HG03060 (cell line): ENCODE results near the gene UBL5.
"Not testable (repeated sequence)": the region's sequence is repeated elsewhere in the genome, so short reads cannot be mapped to it uniquely, and the experiment has no call there.

ENCODE experiments used
- ATAC-seq: cut with Tn5 transposase; IDR thresholded peaks from one replicate; pipeline ENCODE4 v1.9.1; 2021; ENCODE audit warnings: low read depth, moderate number of reproducible peaks; ENCODE audit not compliant: unreplicated experiment

The UBL5 gene

GRCh38 chr19:9827289-9828238 is at the start of gene UBL5:
Gene UBL5, plus strand, starts transcription at chr19:9827918. Its CDS starts 420 bp downstream, at chr19:9828338.
- ATAC-seq = peak; percentile 73

GRCh38 chr19:9782338-9782737 is 45.4 kb upstream of the UBL5 start:
- no peak for ATAC-seq

- ATAC-seq = not testable (repeated sequence)
These were observed 43.6 kb upstream of the UBL5 start for GRCh38 chr19:9784163-9784496.

GRCh38 chr19:9785367-9786331 is 42.1 kb upstream of the UBL5 start:
- ATAC-seq = no peak

- no peak for ATAC-seq
These were observed 41.4 kb upstream of the UBL5 start for GRCh38 chr19:9786342-9786741.

GRCh38 chr19:9786819-9787218 is 40.9 kb upstream of the UBL5 start:
- no peak for ATAC-seq

GRCh38 chr19:9788604-9789003 is 39.1 kb upstream of the UBL5 start:
- ATAC-seq = not testable (repeated sequence)

GRCh38 chr19:9789066-9789465 is 38.7 kb upstream of the UBL5 start:
- ATAC-seq = no peak

GRCh38 chr19:9789579-9789978 is 38.1 kb upstream of the UBL5 start:
- not testable (repeated sequence) for ATAC-seq

- not testable (repeated sequence) for ATAC-seq
These were observed 36.7 kb upstream of the UBL5 start for GRCh38 chr19:9791073-9791367.

- ATAC-seq = no peak
These were observed 36.0 kb upstream of the UBL5 start for GRCh38 chr19:9791552-9792205.

GRCh38 chr19:9792206-9793070 is 35.3 kb upstream of the UBL5 start:
- ATAC-seq = no peak

- no peak for ATAC-seq
These were observed 34.6 kb upstream of the UBL5 start for GRCh38 chr19:9793071-9793591.

- no peak for ATAC-seq
These were observed 31.5 kb upstream of the UBL5 start for GRCh38 chr19:9796113-9796773.

GRCh38 chr19:9797871-9798270 is 29.8 kb upstream of the UBL5 start:
- no peak for ATAC-seq

- no peak for ATAC-seq
These were observed 28.6 kb upstream of the UBL5 start for GRCh38 chr19:9799162-9799561.

GRCh38 chr19:9801976-9802375 is 25.7 kb upstream of the UBL5 start:
- no peak for ATAC-seq

- ATAC-seq = no peak
These were observed 20.9 kb upstream of the UBL5 start for GRCh38 chr19:9806803-9807202.
